MM.1S (cell line): ENCODE results near the gene PDE4B.
A peak's percentile ranks its signal among the peaks of the same experiment; 100 is the strongest.

Experiments
- DNase-seq: peaks from one replicate; pipeline ENCODE4 v3.0.0-alpha.2; 2015
- H2AFZ ChIP-seq: fragments of 300-600 bp; sonication (generic); 2 replicates; pipeline ENCODE4 v1.6.0; 2016; ENCODE audit warnings: antibody characterized with exemption, low read length
- H3F3A ChIP-seq: fragments of 300-600 bp; sonication (generic); 2 replicates; pipeline ENCODE4 v1.6.1; 2016; ENCODE audit warnings: mild to moderate bottlenecking, antibody characterized with exemption, low read length, moderate library complexity, mixed read lengths; ENCODE audit not compliant: insufficient read depth
- H3K27ac ChIP-seq: fragments of 300-600 bp; sonication (generic); 2 replicates; pipeline ENCODE4 v1.5.1; 2016; ENCODE audit warnings: mild to moderate bottlenecking, low read length
- H3K27me3 ChIP-seq: fragments of 300-600 bp; sonication (generic); replicated peaks from 2 replicates; pipeline ENCODE4 v1.6.0; 2016; ENCODE audit warnings: low read length; ENCODE audit not compliant: insufficient read depth
- H3K36me3 ChIP-seq: fragments of 300-600 bp; sonication (generic); replicated peaks from 2 replicates; pipeline ENCODE4 v1.6.1; 2016; ENCODE audit warnings: mild to moderate bottlenecking, low read length, mixed read lengths; ENCODE audit not compliant: insufficient read depth
- H3K4me1 ChIP-seq: fragments of 300-600 bp; sonication (generic); 2 replicates; pipeline ENCODE4 v1.6.1; 2016; ENCODE audit warnings: low read length, mixed read lengths
- H3K4me2 ChIP-seq: fragments of 300-600 bp; sonication (generic); 2 replicates; pipeline ENCODE4 v1.6.0; 2016; ENCODE audit warnings: low read depth, low read length
- H3K4me3 ChIP-seq: fragments of 300-600 bp; sonication (generic); 2 replicates; pipeline ENCODE4 v1.5.1; 2016; ENCODE audit warnings: low read length, mixed read lengths
- H3K79me2 ChIP-seq: fragments of 300-600 bp; sonication (generic); 2 replicates; pipeline ENCODE4 v1.6.1; 2016; ENCODE audit warnings: mixed run types, low read length, mixed read lengths
- H3K9ac ChIP-seq: fragments of 300-600 bp; sonication (generic); 2 replicates; pipeline ENCODE4 v1.6.1; 2016; ENCODE audit warnings: low read length, mixed read lengths
- H3K9me2 ChIP-seq: fragments of 300-600 bp; sonication (generic); replicated peaks from 2 replicates; pipeline ENCODE4 v1.6.1; 2016; ENCODE audit warnings: mild to moderate bottlenecking, low read length, mixed read lengths; ENCODE audit not compliant: insufficient read depth
- H3K9me3 ChIP-seq: fragments of 300-600 bp; sonication (generic); replicated peaks from 2 replicates; pipeline ENCODE4 v1.6.1; 2016; ENCODE audit warnings: mild to moderate bottlenecking, low read length, mixed read lengths; ENCODE audit not compliant: insufficient read depth
- H4K20me1 ChIP-seq: fragments of 300-600 bp; sonication (generic); 2 replicates; pipeline ENCODE4 v1.6.1; 2016; ENCODE audit warnings: mild to moderate bottlenecking, low read length, moderate library complexity, mixed read lengths; ENCODE audit not compliant: insufficient read depth
- CTCF ChIP-seq: fragments of 300-600 bp; sonication (generic); IDR thresholded peaks from 2 replicates; pipeline ENCODE4 v1.5.1; 2016; ENCODE audit warnings: antibody characterized with exemption, low read length, mixed read lengths
- EZH2 ChIP-seq: fragments of 300-600 bp; sonication (generic); optimal IDR thresholded peaks from 2 replicates; pipeline ENCODE3; 2017; ENCODE audit warnings: low read depth, mild to moderate bottlenecking, antibody characterized with exemption, low read length, mixed read lengths
- EZH2phosphoT487 ChIP-seq: fragments of 300-600 bp; sonication (generic); IDR thresholded peaks from 2 replicates; pipeline ENCODE4 v1.6.1; 2018; ENCODE audit warnings: antibody characterized with exemption, low read length

PDE4B gene

DNA sequence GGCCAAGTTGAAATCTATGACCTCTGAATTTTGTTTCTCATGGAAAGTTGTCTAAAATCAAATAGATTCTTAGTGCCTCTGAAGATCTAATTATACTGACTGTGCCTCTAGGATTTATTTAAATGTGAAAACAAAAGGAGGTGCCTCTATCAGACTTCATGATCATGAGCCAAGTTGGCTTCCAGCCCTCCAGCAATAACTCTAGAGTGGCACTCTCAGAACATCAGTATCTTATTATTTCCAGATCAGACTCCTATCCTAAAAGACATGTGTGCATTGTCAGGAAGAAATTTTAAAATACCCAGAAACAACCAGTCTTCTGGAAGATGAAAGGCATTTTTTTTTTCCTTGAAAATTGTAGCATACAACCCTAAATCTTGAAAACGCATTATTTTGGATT lies 368.0 kb downstream of the PDE4B start:
- H3K27me3 ChIP-seq: no peaks in the 10 kb centered on the region

GRCh38 chr1:66166753-66167152 lies 374.1 kb downstream of the PDE4B start:
- H3F3A ChIP-seq: peaks cover 23% of the 10 kb centered on the region
- H4K20me1 ChIP-seq: no peaks in the 10 kb centered on the region
- H3K4me2 ChIP-seq: no peak overlapping the region
- H3K36me3 ChIP-seq: no peaks in the 10 kb centered on the region
- H3K27me3 ChIP-seq: no peaks in the 10 kb centered on the region
- no peaks in the 10 kb centered on the region for H3K79me2 ChIP-seq
- H3K9me3 ChIP-seq: no peaks in the 10 kb centered on the region
- TF ChIP-seq EZH2phosphoT487 (no peak), CTCF (no peak), EZH2 (no peak)
- H3K27ac ChIP-seq: no peak overlapping the region
- H3K9ac ChIP-seq: no peak overlapping the region
- H3K4me1 ChIP-seq: peaks cover 31% of the 10 kb centered on the region
- DNase-seq: no peak
- no peak overlapping the region for H3K4me3 ChIP-seq
- H3K9me2 ChIP-seq: no peaks in the 10 kb centered on the region
- H2AFZ ChIP-seq: no peak overlapping the region

More for the DNA sequence above, 368.0 kb downstream of the PDE4B start:
- Histone ChIP-seq H3K9ac (no peak overlapping the region), H3K36me3 (no peaks in the 10 kb centered on the region), H3K9me3 (no peaks in the 10 kb centered on the region), H4K20me1 (no peaks in the 10 kb centered on the region), H3K27ac (no peak overlapping the region), H3K4me3 (no peak overlapping the region), H3K4me2 (no peak overlapping the region), H3K79me2 (no peaks in the 10 kb centered on the region), H3K9me2 (no peaks in the 10 kb centered on the region), H3K4me1 (no peaks in the 10 kb centered on the region), H3F3A (no peaks in the 10 kb centered on the region), H2AFZ (no peak overlapping the region)
- TF ChIP-seq EZH2phosphoT487: no peak
- no peak for DNase-seq

- Histone ChIP-seq H3K27me3 (no peaks in the 10 kb centered on the region), H3K4me3 (no peak overlapping the region), H3K9me3 (no peaks in the 10 kb centered on the region), H3K4me2 (peak overlapping the region; percentile 72; the same call in 1 of the 2 replicates), H3F3A (peaks cover 23% of the 10 kb centered on the region), H2AFZ (no peak overlapping the region), H3K27ac (no peak overlapping the region), H3K36me3 (no peaks in the 10 kb centered on the region), H4K20me1 (no peaks in the 10 kb centered on the region), H3K9ac (no peak overlapping the region), H3K79me2 (no peaks in the 10 kb centered on the region), H3K9me2 (no peaks in the 10 kb centered on the region), H3K4me1 (peaks cover 31% of the 10 kb centered on the region)
- no peak for TF ChIP-seq EZH2phosphoT487
- TF ChIP-seq CTCF: no peak
- TF ChIP-seq EZH2: no peak
- no peak for DNase-seq
These were observed 374.6 kb downstream of the PDE4B start for GRCh38 chr1:66167267-66167666.

DNA sequence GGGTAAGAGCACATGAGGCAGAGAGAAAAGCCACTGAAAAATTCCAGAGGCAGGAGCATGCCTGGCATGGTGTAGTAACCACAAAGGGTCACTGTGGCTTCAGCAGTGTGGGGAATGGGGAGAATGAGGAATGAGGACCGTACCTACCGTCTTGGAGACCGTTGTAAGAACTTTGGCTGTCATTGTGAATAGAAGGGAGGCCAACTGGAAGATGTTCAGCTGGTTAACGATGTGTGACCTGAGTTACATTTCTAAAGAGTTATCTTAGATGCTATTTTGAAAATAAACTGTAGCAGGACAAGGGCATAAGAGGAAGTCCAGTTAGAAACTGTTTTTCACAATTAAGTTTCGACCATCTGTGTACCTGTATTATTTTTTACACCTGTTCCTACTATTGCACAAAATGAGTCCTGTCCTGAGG lies 375.8 kb downstream of the PDE4B start:
- H3K27ac ChIP-seq: peak overlapping the region; percentile 65; the same call in 1 of the 2 replicates
- peak overlapping the region; percentile 72 for H3K4me2 ChIP-seq
- peak; percentile 69 for DNase-seq
- H3K9me3 ChIP-seq: no peaks in the 10 kb centered on the region
- H2AFZ ChIP-seq: peak overlapping the region; percentile 23
- H3K4me3 ChIP-seq: peak overlapping the region; percentile 18; the same call in 1 of the 2 replicates
- no peaks in the 10 kb centered on the region for H3K79me2 ChIP-seq
- no peak overlapping the region for H3K9ac ChIP-seq
- H3K4me1 ChIP-seq: peaks cover 31% of the 10 kb centered on the region
- no peaks in the 10 kb centered on the region for H3K27me3 ChIP-seq
- H3K9me2 ChIP-seq: no peaks in the 10 kb centered on the region
- H3F3A ChIP-seq: peaks cover 23% of the 10 kb centered on the region
- H4K20me1 ChIP-seq: no peaks in the 10 kb centered on the region
- TF ChIP-seq EZH2phosphoT487 (no peak), EZH2 (no peak), CTCF (no peak)
- no peaks in the 10 kb centered on the region for H3K36me3 ChIP-seq
